HTR-8/SVneo (cell line): ENCODE measurements around the gene SELE.
"Not testable (repeated sequence)": the region's sequence is repeated elsewhere in the genome, so short reads cannot be mapped to it uniquely, and the experiment has no call there.

Source experiments
- DNase-seq: peaks from one replicate; pipeline ENCODE4 v3.0.0; 2011; ENCODE audit warnings: low spot score, mixed read lengths; ENCODE audit not compliant: insufficient read length
- FAIRE-seq: peaks from 2 replicates; lab custom pipeline; 2011; peaks lifted over from hg19 to GRCh38; lab: Jason Lieb, UNC

SELE gene

GRCh38 chr1:169689395-169689794 is 44.5 kb downstream of the SELE start:
- DNase-seq = no peak
- FAIRE-seq = no peak

- FAIRE-seq = not testable (repeated sequence)
These were observed 45.5 kb downstream of the SELE start for GRCh38 chr1:169688377-169688776.

GRCh38 chr1:169683661-169684060 is 50.2 kb downstream of the SELE start:
- DNase-seq (no peak), FAIRE-seq (no peak)

More at GRCh38 chr1:169688377-169688776, 45.5 kb downstream of the SELE start:
- not testable (repeated sequence) for DNase-seq

- not testable (repeated sequence) for DNase-seq, FAIRE-seq
These were observed 50.7 kb downstream of the SELE start for GRCh38 chr1:169683168-169683567.

GRCh38 chr1:169682071-169682470 is 51.8 kb downstream of the SELE start:
- DNase-seq (no peak), FAIRE-seq (no peak)

- FAIRE-seq (peak; percentile 26), DNase-seq (no peak)
These were observed 52.7 kb downstream of the SELE start for GRCh38 chr1:169681140-169681539.

GRCh38 chr1:169680377-169681019 is 53.4 kb downstream of the SELE start:
- no peak for DNase-seq
- no peak for FAIRE-seq

GRCh38 chr1:169679692-169680091 is 54.2 kb downstream of the SELE start:
- FAIRE-seq (no peak), DNase-seq (no peak)

GRCh38 chr1:169676001-169676400 is 57.9 kb downstream of the SELE start:
- FAIRE-seq (no peak), DNase-seq (no peak)
